ENCODE data around the gene TP53.

TP53 gene

GRCh38 chr17:7684851-7685532, 2.3 kb downstream of the TP53 start:
- DNase-seq (ENCODE audit: low spot score), result no peak
- TF ChIP-seq, protein P1, sequence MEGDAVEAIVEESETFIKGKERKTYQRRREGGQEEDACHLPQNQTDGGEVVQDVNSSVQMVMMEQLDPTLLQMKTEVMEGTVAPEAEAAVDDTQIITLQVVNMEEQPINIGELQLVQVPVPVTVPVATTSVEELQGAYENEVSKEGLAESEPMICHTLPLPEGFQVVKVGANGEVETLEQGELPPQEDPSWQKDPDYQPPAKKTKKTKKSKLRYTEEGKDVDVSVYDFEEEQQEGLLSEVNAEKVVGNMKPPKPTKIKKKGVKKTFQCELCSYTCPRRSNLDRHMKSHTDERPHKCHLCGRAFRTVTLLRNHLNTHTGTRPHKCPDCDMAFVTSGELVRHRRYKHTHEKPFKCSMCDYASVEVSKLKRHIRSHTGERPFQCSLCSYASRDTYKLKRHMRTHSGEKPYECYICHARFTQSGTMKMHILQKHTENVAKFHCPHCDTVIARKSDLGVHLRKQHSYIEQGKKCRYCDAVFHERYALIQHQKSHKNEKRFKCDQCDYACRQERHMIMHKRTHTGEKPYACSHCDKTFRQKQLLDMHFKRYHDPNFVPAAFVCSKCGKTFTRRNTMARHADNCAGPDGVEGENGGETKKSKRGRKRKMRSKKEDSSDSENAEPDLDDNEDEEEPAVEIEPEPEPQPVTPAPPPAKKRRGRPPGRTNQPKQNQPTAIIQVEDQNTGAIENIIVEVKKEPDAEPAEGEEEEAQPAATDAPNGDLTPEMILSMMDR (IDR thresholded peaks at IDR 0.05; ENCODE audit: extremely low read depth, missing control alignments), result no peak

DNA sequence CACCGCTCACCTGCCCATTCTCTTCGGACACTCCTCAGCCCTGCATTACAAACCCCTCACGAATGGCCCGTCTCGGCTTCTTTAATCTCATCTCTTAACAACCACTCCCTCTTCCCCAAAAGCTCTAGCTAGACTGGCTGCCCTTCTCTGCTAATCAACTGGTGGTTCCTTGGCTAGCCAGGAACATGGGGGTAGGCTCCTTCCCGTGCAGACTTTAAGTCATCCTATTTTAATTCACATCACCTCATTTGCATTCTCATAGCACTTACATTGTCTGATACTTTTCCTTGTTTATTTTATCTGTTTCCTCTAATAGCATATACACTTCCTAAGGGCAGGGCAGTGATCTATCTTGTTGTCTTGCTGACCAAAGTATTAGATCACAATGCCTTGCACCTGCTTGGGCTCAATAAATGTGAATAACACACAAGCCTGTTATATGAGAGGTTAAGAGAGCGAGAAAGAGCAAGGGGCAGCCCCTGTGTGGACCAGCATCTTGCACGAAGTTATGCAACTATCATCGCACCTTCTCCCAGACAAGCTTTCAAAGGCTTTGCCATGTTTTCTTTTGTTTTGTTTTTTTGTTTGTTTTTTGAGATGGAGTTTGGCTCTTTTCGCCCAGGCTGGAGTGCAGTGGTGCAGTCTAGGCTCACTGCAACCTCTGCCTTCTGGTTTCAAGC, 9.8 kb downstream of the TP53 start:
- no peak for DNase-seq (ENCODE audit: low spot score)
- TF ChIP-seq, protein P1 (IDR thresholded peaks at IDR 0.05; ENCODE audit: extremely low read depth, missing control alignments), result no peak

GRCh38 chr17:7676533-7676932, 10.8 kb downstream of the TP53 start:
- TF ChIP-seq, protein P1 (IDR thresholded peaks at IDR 0.05; ENCODE audit: extremely low read depth, missing control alignments), result no peak
- no peak for DNase-seq (ENCODE audit: low spot score)

GRCh38 chr17:7674934-7675333, 12.4 kb downstream of the TP53 start:
- DNase-seq (ENCODE audit: low spot score), result no peak

DNA sequence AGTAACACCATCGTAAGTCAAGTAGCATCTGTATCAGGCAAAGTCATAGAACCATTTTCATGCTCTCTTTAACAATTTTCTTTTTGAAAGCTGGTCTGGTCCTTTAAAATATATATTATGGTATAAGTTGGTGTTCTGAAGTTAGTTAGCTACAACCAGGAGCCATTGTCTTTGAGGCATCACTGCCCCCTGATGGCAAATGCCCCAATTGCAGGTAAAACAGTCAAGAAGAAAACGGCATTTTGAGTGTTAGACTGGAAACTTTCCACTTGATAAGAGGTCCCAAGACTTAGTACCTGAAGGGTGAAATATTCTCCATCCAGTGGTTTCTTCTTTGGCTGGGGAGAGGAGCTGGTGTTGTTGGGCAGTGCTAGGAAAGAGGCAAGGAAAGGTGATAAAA, 14.1 kb downstream of the TP53 start:
- TF ChIP-seq, protein P1 (IDR thresholded peaks at IDR 0.05; ENCODE audit: extremely low read depth, missing control alignments), result peak; percentile 13
- DNase-seq (ENCODE audit: low spot score), result no peak

More at GRCh38 chr17:7674934-7675333, 12.4 kb downstream of the TP53 start:
- TF ChIP-seq, protein P1 (IDR thresholded peaks at IDR 0.05; ENCODE audit: extremely low read depth, missing control alignments), result no peak

- TF ChIP-seq, protein P1 (IDR thresholded peaks at IDR 0.05; ENCODE audit: extremely low read depth, missing control alignments), result no peak
- no peak for DNase-seq (ENCODE audit: low spot score)
Observed at GRCh38 chr17:7668482-7668881, 18.8 kb downstream of the TP53 start.

DNA sequence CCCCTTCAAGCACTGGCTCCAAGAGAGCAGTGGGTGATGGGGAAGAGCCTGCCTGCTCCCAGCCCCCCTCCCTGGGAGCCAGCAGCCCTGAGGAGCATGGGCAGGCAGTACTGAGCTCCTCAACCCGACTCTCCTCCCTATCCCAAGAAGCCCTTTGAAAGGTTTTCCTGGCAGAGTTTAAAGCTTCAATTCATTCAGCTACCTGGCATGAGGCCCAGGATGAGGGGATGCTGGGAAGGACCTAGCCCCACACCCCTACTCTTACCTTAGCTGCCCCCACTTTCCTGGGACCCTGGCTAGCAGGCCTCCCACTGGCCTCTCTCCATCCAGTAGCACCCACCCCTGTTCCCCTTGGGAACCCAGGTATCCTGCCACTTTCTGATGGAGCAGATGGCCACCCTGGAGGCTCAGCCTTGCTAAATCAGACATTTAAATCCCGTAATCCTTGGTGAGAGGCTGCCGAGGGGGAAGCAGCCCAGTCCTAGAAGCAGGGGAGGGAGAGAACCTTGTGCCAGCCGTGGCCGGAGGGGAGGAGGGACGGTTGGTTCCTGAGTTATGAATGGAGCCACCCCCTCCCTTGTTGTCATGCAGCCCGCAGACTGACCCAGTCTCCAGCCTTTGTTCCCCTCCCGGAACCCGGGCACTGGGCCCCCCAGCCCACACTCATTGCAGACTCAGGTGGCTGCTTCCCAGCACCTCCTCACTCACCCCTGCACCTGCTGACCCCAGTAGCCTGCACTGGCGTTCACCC, 19.5 kb downstream of the TP53 start:
- TF ChIP-seq, protein P1 (IDR thresholded peaks at IDR 0.05; ENCODE audit: extremely low read depth, missing control alignments), result no peak
- DNase-seq (ENCODE audit: low spot score), result no peak

Data from GM20000 (cell line).